ACC112 (cell line): Measurements from ENCODE around the gene JAKMIP1.

Source experiments
- H2AFZ ChIP-seq: fragments of 200-600 bp; sonication (generic); one replicate; pipeline ENCODE4 v1.6.0; 2017; ENCODE audit warnings: antibody characterized with exemption, low read length; ENCODE audit not compliant: unreplicated experiment
- H3K27ac ChIP-seq: fragments of 200-600 bp; sonication (generic); 2 replicates; pipeline ENCODE4 v1.5.1; 2014; ENCODE audit warnings: low read depth, mild to moderate bottlenecking, antibody characterized with exemption, low read length, moderate library complexity
- H3K27me3 ChIP-seq: fragments of 200-600 bp; sonication (generic); 2 replicates; pipeline ENCODE4 v1.6.1; 2014; ENCODE audit warnings: mild to moderate bottlenecking, antibody characterized with exemption, low read length, moderate library complexity, mixed read lengths; ENCODE audit not compliant: insufficient read depth
- H3K36me3 ChIP-seq: fragments of 200-600 bp; sonication (generic); 2 replicates; pipeline ENCODE4 v1.6.1; 2016; ENCODE audit warnings: mild to moderate bottlenecking, antibody characterized with exemption, low read length, moderate library complexity, mixed read lengths; ENCODE audit not compliant: insufficient read depth
- H3K4me1 ChIP-seq: fragments of 200-600 bp; sonication (generic); one replicate; pipeline ENCODE4 v1.6.1; 2016; ENCODE audit warnings: low read length, mixed read lengths; ENCODE audit not compliant: insufficient read depth, unreplicated experiment, control insufficient read depth
- H3K4me3 ChIP-seq: fragments of 200-600 bp; sonication (generic); 2 replicates; pipeline ENCODE4 v1.5.1; 2014; ENCODE audit warnings: mild to moderate bottlenecking, low read depth, low read length
- H3K79me2 ChIP-seq: fragments of 200-600 bp; sonication (generic); one replicate; pipeline ENCODE4 v1.6.0; 2016; ENCODE audit warnings: low read length; ENCODE audit not compliant: control insufficient read depth, unreplicated experiment, insufficient read depth

The JAKMIP1 gene

GRCh38 chr4:6107114-6107791, 93.1 kb downstream of the JAKMIP1 start:
- Histone ChIP-seq H3K4me1 (no peaks in the 10 kb centered on the region), H3K36me3 (no peaks in the 10 kb centered on the region), H3K27me3 (peaks cover 28% of the 10 kb centered on the region; the same call in 1 of the 2 replicates), H3K79me2 (no peaks in the 10 kb centered on the region), H3K27ac (no peak overlapping the region), H3K4me3 (no peak overlapping the region), H2AFZ (no peak overlapping the region)

- Histone ChIP-seq H3K4me1 (no peaks in the 10 kb centered on the region), H3K36me3 (no peaks in the 10 kb centered on the region), H3K27ac (no peak overlapping the region), H3K4me3 (no peak overlapping the region), H3K27me3 (peaks cover 19% of the 10 kb centered on the region; the same call in 1 of the 2 replicates), H3K79me2 (no peaks in the 10 kb centered on the region), H2AFZ (no peak overlapping the region)
These were observed 94.2 kb downstream of the JAKMIP1 start for GRCh38 chr4:6106156-6106555.

- H3K27ac ChIP-seq = no peak overlapping the region
- no peak overlapping the region for H3K4me3 ChIP-seq
- H3K36me3 ChIP-seq = no peaks in the 10 kb centered on the region
- no peaks in the 10 kb centered on the region for H3K79me2 ChIP-seq
- H3K4me1 ChIP-seq = no peaks in the 10 kb centered on the region
- H2AFZ ChIP-seq = no peak overlapping the region
- peaks cover 18% of the 10 kb centered on the region; the same call in 1 of the 2 replicates for H3K27me3 ChIP-seq
These were observed 94.9 kb downstream of the JAKMIP1 start for GRCh38 chr4:6105311-6105911.

GRCh38 chr4:6104541-6105130, 95.7 kb downstream of the JAKMIP1 start:
- peaks cover 18% of the 10 kb centered on the region; the same call in 1 of the 2 replicates for H3K27me3 ChIP-seq
- H3K79me2 ChIP-seq = no peaks in the 10 kb centered on the region
- H2AFZ ChIP-seq = no peak overlapping the region
- no peak overlapping the region for H3K27ac ChIP-seq
- H3K4me3 ChIP-seq = no peak overlapping the region
- H3K4me1 ChIP-seq = no peaks in the 10 kb centered on the region
- no peaks in the 10 kb centered on the region for H3K36me3 ChIP-seq

GRCh38 chr4:6097581-6097980, 102.8 kb downstream of the JAKMIP1 start:
- Histone ChIP-seq H2AFZ (no peak overlapping the region), H3K27ac (no peak overlapping the region), H3K79me2 (no peaks in the 10 kb centered on the region), H3K27me3 (no peaks in the 10 kb centered on the region), H3K4me3 (no peak overlapping the region), H3K36me3 (no peaks in the 10 kb centered on the region), H3K4me1 (no peaks in the 10 kb centered on the region)

GRCh38 chr4:6095897-6096296, 104.5 kb downstream of the JAKMIP1 start:
- Histone ChIP-seq H3K36me3 (no peaks in the 10 kb centered on the region), H3K4me3 (no peak overlapping the region), H3K27me3 (no peaks in the 10 kb centered on the region), H3K27ac (no peak overlapping the region), H3K79me2 (no peaks in the 10 kb centered on the region), H3K4me1 (no peaks in the 10 kb centered on the region), H2AFZ (no peak overlapping the region)

GRCh38 chr4:6095023-6095752, 105.2 kb downstream of the JAKMIP1 start:
- Histone ChIP-seq H3K4me1 (no peaks in the 10 kb centered on the region), H3K36me3 (no peaks in the 10 kb centered on the region), H3K27ac (no peak overlapping the region), H2AFZ (no peak overlapping the region), H3K4me3 (no peak overlapping the region), H3K27me3 (no peaks in the 10 kb centered on the region), H3K79me2 (no peaks in the 10 kb centered on the region)

GRCh38 chr4:6093671-6094070, 106.7 kb downstream of the JAKMIP1 start:
- Histone ChIP-seq H3K4me3 (no peak overlapping the region), H3K27me3 (0 out of 2 replicates have a peak, but pooled peaks cover 3% of the 10 kb centered on the region), H3K36me3 (no peaks in the 10 kb centered on the region), H2AFZ (no peak overlapping the region), H3K79me2 (no peaks in the 10 kb centered on the region), H3K27ac (no peak overlapping the region), H3K4me1 (no peaks in the 10 kb centered on the region)

GRCh38 chr4:6092971-6093370, 107.4 kb downstream of the JAKMIP1 start:
- H3K36me3 ChIP-seq = no peaks in the 10 kb centered on the region
- no peak overlapping the region for H3K4me3 ChIP-seq

GRCh38 chr4:6092131-6092530, 108.2 kb downstream of the JAKMIP1 start:
- Histone ChIP-seq H2AFZ (no peak overlapping the region), H3K27me3 (0 out of 2 replicates have a peak, but pooled peaks cover 3% of the 10 kb centered on the region), H3K27ac (no peak overlapping the region), H3K4me1 (no peaks in the 10 kb centered on the region), H3K4me3 (no peak overlapping the region), H3K79me2 (no peaks in the 10 kb centered on the region), H3K36me3 (no peaks in the 10 kb centered on the region)

More at GRCh38 chr4:6092971-6093370, 107.4 kb downstream of the JAKMIP1 start:
- Histone ChIP-seq H3K27ac (no peak overlapping the region), H3K4me1 (no peaks in the 10 kb centered on the region), H3K27me3 (0 out of 2 replicates have a peak, but pooled peaks cover 3% of the 10 kb centered on the region), H2AFZ (no peak overlapping the region), H3K79me2 (no peaks in the 10 kb centered on the region)
